OCI-LY7 (cell line): ENCODE data around the gene ARFGEF2.

Source experiments
- EZH2phosphoT487 ChIP-seq: fragments of 200-600 bp; sonication (generic); IDR thresholded peaks from 2 replicates; pipeline ENCODE4 v1.6.1; 2018; ENCODE audit warnings: low read depth, borderline replicate concordance, mild to moderate bottlenecking, mixed run types, antibody characterized with exemption, low read length, moderate library complexity, mixed read lengths
- TF ChIP-seq, protein P1 (sequence below): fragments of 200-600 bp; sonication (generic); conservative IDR thresholded peaks from 2 replicates; pipeline ENCODE4 v1.5.1; 2014; ENCODE audit warnings: mild to moderate bottlenecking, antibody characterized with exemption, low read length, moderate library complexity, mixed read lengths

DNA sequence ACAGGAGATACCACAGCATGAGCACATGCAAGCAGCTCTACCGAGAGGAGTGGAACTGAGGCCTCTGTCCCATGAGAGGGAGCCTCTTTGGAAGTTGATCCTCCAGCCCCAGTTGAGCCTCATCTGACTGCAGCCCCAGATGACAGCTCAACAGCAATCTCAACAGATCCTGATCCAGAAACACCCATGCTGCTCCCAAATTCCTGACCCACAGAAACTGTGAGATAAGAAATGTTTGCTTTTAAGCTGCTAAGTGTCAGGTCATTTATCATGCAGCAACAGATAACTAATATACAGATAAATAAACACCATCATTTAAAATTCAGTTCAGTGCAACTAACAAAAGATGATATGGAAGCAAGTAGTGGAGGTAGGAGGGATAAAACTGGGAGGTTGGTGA is 4.8 kb upstream of the ARFGEF2 start:
- TF ChIP-seq, protein P1, sequence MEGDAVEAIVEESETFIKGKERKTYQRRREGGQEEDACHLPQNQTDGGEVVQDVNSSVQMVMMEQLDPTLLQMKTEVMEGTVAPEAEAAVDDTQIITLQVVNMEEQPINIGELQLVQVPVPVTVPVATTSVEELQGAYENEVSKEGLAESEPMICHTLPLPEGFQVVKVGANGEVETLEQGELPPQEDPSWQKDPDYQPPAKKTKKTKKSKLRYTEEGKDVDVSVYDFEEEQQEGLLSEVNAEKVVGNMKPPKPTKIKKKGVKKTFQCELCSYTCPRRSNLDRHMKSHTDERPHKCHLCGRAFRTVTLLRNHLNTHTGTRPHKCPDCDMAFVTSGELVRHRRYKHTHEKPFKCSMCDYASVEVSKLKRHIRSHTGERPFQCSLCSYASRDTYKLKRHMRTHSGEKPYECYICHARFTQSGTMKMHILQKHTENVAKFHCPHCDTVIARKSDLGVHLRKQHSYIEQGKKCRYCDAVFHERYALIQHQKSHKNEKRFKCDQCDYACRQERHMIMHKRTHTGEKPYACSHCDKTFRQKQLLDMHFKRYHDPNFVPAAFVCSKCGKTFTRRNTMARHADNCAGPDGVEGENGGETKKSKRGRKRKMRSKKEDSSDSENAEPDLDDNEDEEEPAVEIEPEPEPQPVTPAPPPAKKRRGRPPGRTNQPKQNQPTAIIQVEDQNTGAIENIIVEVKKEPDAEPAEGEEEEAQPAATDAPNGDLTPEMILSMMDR, result no peak
- no peak for TF ChIP-seq EZH2phosphoT487
